Activated CD8-positive, alpha-beta T cell treated with anti-CD3 and anti-CD28 coated beads for 36 hours (primary cell): Measurements from ENCODE around the gene DRGX. TPM values are rescaled to one million over a fixed set of nuclear protein-coding genes. Genes with fewer than 3 reads are reported as not detected.

Source experiments
- ATAC-seq: fragments of 200-7000 bp; cut with Tn5 transposase; one replicate; pipeline ENCODE4 v1.10.0; 2021; ENCODE audit warnings: mild to moderate bottlenecking, moderate library complexity
- CTCF ChIA-PET: fragments of 350-600 bp; sonication (Branson Sonifier 250); formaldehyde crosslinking; loops from one replicate; lab custom pipeline; 2021; ENCODE audit warnings: antibody characterized with exemption; lab: Charles Lee
- POLR2A ChIA-PET: fragments of 350-600 bp; sonication (Branson Sonifier 250); formaldehyde crosslinking; loops from one replicate; lab custom pipeline; 2021; ENCODE audit warnings: antibody characterized with exemption; lab: Charles Lee
- DNase-seq: peaks from one replicate; pipeline ENCODE4 v3.0.0-alpha.2; 2020
- H3K27ac Mint-ChIP-seq: one replicate; pipeline ENCODE4 v1.8.0; 2021; ENCODE audit warnings: mild to moderate bottlenecking, mixed read lengths
- H3K27me3 Mint-ChIP-seq: one replicate; pipeline ENCODE4 v1.8.0; 2021; ENCODE audit warnings: mixed read lengths
- H3K36me3 Mint-ChIP-seq: one replicate; pipeline ENCODE4 v1.8.0; 2021; ENCODE audit warnings: low read depth, mixed read lengths
- H3K4me1 Mint-ChIP-seq: one replicate; pipeline ENCODE4 v1.8.0; 2021; ENCODE audit warnings: low read depth, mixed read lengths
- H3K4me3 Mint-ChIP-seq: one replicate; pipeline ENCODE4 v1.8.0; 2021; ENCODE audit warnings: mild to moderate bottlenecking, moderate library complexity, mixed read lengths
- H3K9me3 Mint-ChIP-seq: one replicate; pipeline ENCODE4 v1.8.0; 2021; ENCODE audit warnings: mixed read lengths
- CTCF ChIP-seq: fragments of 200-600 bp; IDR thresholded peaks from one replicate; pipeline ENCODE4 v1.8.0; 2022; ENCODE audit warnings: antibody characterized with exemption, mild to moderate bottlenecking
- intact Hi-C: fragments of 100-400 bp; cut with micrococcal nuclease; formaldehyde crosslinking; loops from one replicate; pipeline ENCODE4 v1.10.0; 2022
- total RNA-seq, 2 experiments: library from RNA; stranded (reverse); gene quantifications; one replicate each; pipeline ENCODE4 v1.2.3, GENCODE V29; 2021

Gene DRGX
- total RNA-seq, 2 experiments from 2014 or later = not detected

GRCh38 chr10:49371967-49372366, 23.9 kb downstream of the DRGX start:
- H3K4me1 Mint-ChIP-seq = no peaks in the 10 kb centered on the region
- ATAC-seq = no peak
- H3K27me3 Mint-ChIP-seq = peaks cover 1% of the 10 kb centered on the region
- intact Hi-C loops = no loop called here
- no peaks in the 10 kb centered on the region for H3K9me3 Mint-ChIP-seq
- no peak for DNase-seq
- POLR2A ChIA-PET = interaction anchor here (0.6 kb wide), 1 partner anchor 232 kb away, joined by 3 read pairs; no protein-coding TSS in a partner anchor
- CTCF ChIA-PET = no interaction called here
- no peak for TF ChIP-seq CTCF
- H3K4me3 Mint-ChIP-seq = no peak overlapping the region
- no peak overlapping the region for H3K27ac Mint-ChIP-seq
- no peaks in the 10 kb centered on the region for H3K36me3 Mint-ChIP-seq

GRCh38 chr10:49370326-49371100, 25.4 kb downstream of the DRGX start:
- Mint-ChIP-seq H3K4me3 (no peak overlapping the region), H3K4me1 (no peaks in the 10 kb centered on the region), H3K36me3 (no peaks in the 10 kb centered on the region), H3K9me3 (no peaks in the 10 kb centered on the region), H3K27ac (no peak overlapping the region), H3K27me3 (no peaks in the 10 kb centered on the region)
- CTCF ChIA-PET = no interaction called here
- POLR2A ChIA-PET = no interaction called here
- intact Hi-C loops = no loop called here
- no peak for ATAC-seq
- no peak for DNase-seq
- no peak for TF ChIP-seq CTCF

GRCh38 chr10:49369216-49370162, 26.4 kb downstream of the DRGX start:
- intact Hi-C loops = no loop called here
- CTCF ChIA-PET = no interaction called here
- no peaks in the 10 kb centered on the region for H3K4me1 Mint-ChIP-seq
- ATAC-seq (no peak), DNase-seq (no peak)
- no peaks in the 10 kb centered on the region for H3K36me3 Mint-ChIP-seq
- H3K27ac Mint-ChIP-seq = no peak overlapping the region
- no peaks in the 10 kb centered on the region for H3K9me3 Mint-ChIP-seq
- H3K27me3 Mint-ChIP-seq = no peaks in the 10 kb centered on the region
- POLR2A ChIA-PET = no interaction called here
- H3K4me3 Mint-ChIP-seq = no peak overlapping the region
- TF ChIP-seq CTCF = no peak

- TF ChIP-seq CTCF = no peak
- H3K36me3 Mint-ChIP-seq = no peaks in the 10 kb centered on the region
- intact Hi-C loops = no loop called here
- DNase-seq = no peak
- no peaks in the 10 kb centered on the region for H3K27me3 Mint-ChIP-seq
- ChIA-PET POLR2A (no interaction called here), CTCF (no interaction called here)
- H3K4me1 Mint-ChIP-seq = no peaks in the 10 kb centered on the region
- no peak overlapping the region for H3K4me3 Mint-ChIP-seq
- no peaks in the 10 kb centered on the region for H3K9me3 Mint-ChIP-seq
- H3K27ac Mint-ChIP-seq = no peak overlapping the region
- ATAC-seq = no peak
These were observed 27.6 kb downstream of the DRGX start for GRCh38 chr10:49368256-49368655.

GRCh38 chr10:49367600-49367999, 28.3 kb downstream of the DRGX start:
- no peaks in the 10 kb centered on the region for H3K4me1 Mint-ChIP-seq
- no peaks in the 10 kb centered on the region for H3K36me3 Mint-ChIP-seq
- intact Hi-C loops = no loop called here
- no peak for TF ChIP-seq CTCF
- no peak overlapping the region for H3K4me3 Mint-ChIP-seq
- H3K9me3 Mint-ChIP-seq = no peaks in the 10 kb centered on the region
- no peaks in the 10 kb centered on the region for H3K27me3 Mint-ChIP-seq
- no peak overlapping the region for H3K27ac Mint-ChIP-seq
- ATAC-seq = no peak
- ChIA-PET CTCF (no interaction called here), POLR2A (no interaction called here)
- no peak for DNase-seq
